GM21381 (cell line): ENCODE measurements around the gene IPO13.

ENCODE experiments used
- ATAC-seq: cut with Tn5 transposase; IDR thresholded peaks from one replicate; pipeline ENCODE4 v1.9.1; 2021; ENCODE audit warnings: mild to moderate bottlenecking, moderate library complexity; ENCODE audit not compliant: unreplicated experiment

IPO13 gene

GRCh38 chr1:44008259-44008658, 61.5 kb downstream of the IPO13 start:
- ATAC-seq = no peak

DNA sequence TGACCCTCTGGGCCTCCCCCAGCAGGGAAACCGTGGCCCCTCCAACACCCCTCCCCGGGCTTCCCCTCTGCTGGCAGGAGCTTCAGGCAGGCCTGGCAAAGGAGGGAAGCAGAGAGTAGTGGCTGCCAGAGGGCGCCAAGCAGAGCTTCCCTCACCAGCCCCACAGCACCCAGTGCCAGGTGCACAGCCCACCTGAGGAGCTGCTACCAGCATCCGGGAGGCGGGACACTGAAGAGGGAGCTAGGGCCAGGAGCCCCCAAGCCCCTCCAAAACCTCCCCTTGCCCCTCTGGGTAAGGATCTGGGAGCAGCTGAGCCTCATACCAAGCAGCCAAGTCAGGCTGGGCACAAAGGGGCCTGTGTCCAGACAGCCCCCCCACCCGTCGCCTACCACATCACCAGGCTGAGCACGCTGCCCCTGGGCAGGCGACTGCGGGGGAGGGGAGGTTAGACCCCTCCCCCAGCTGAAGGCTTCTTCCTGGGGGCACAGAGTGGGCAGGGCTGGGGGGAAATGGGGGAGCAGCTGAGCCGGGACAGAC, 64.3 kb downstream of the IPO13 start:
- no peak for ATAC-seq

DNA sequence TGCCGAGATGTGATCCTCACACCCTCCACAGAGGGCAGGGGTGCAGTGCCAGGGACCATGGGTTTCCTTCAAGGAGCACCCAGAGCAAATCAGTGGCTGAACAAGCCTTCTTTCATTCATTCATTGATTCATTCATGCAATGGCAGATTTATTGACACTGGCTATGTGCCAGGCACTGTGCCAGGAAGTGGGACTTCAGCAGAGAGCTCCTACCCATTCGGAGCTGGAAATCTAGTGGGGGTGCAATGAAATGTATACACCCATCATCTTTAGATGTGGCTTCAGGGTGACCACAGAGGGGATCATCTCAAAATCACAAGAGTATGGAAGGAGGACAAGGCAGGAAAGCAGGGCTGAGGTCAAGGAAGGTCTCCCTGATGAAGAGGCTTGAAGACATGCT, 65.7 kb downstream of the IPO13 start:
- no peak for ATAC-seq

DNA sequence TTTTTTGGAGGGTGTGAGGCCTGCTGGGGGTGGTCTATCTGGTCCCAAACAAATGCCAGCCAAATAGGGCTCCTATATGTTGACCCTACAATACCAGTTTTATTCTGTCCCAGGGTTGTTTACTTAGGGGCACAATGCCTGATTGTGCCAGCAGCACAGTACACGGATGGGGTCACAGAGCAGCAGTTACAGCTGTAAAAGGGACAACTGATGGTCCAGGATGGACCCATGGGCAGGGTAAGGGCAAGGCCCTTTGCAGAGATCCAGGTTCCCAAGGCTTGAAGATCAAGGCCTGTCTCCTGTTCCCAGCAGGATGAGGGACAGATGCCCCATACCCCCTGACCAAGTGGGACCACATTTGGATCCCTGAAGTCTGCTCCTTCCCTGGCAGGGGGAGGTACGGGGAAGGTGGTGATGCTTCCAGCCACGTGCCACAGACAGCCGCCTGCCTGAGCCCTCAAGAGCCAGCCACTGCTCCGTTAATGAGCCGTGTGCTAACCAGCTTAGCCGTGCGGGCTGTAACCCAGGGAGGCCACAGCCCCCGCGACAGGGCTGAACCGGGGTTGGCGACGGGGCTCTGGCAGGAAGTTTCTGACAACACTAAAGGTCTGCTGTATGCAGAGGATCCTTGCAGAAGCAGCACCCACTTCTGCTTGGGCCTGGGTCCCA, 66.3 kb downstream of the IPO13 start:
- no peak for ATAC-seq

- ATAC-seq = no peak
These were observed 67.2 kb downstream of the IPO13 start for GRCh38 chr1:44013949-44014348.

GRCh38 chr1:44014365-44015104, 67.8 kb downstream of the IPO13 start:
- no peak for ATAC-seq

GRCh38 chr1:44015206-44015605, 68.5 kb downstream of the IPO13 start:
- ATAC-seq = no peak

- no peak for ATAC-seq
These were observed 69.5 kb downstream of the IPO13 start for GRCh38 chr1:44016041-44016889.

DNA sequence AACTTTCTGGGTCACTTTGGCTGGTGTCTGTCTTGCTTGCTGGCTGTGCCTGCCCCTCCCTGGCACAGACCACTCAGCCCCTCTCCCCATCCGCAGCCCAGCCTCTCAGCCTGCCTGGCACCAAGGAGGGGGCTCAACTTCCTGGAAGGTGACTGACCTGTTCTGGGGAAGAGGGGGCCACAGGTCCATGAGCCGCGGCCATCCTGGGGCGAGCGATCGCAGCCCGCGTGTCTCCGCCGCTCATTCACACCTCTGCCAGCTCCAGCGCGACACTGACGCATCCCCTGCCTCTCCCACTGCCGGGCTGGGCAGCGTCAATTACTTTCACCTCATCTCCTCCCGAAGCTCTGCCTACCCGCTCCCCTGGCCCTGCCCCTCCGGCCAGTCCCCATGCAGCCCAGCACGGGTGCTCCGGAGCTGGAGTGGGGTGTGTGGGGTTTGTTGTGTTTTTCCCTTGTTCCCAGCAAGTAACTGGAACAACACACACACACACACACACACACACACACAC, 70.2 kb downstream of the IPO13 start:
- no peak for ATAC-seq
